ENCODE data around the gene CAMTA1.

CAMTA1 gene

GRCh38 chr1:7454052-7454815, 669.0 kb downstream of the CAMTA1 start:
- DNase-seq: peak; percentile 17 to 23

- no peak for DNase-seq
These were observed 669.9 kb downstream of the CAMTA1 start for GRCh38 chr1:7454895-7455784.

GRCh38 chr1:7455796-7456721, 670.8 kb downstream of the CAMTA1 start:
- DNase-seq: no peak

- DNase-seq: no peak
These were observed 671.4 kb downstream of the CAMTA1 start for GRCh38 chr1:7456722-7457082.

- no peak for DNase-seq
These were observed 672.6 kb downstream of the CAMTA1 start for GRCh38 chr1:7457811-7458210.

GRCh38 chr1:7458946-7459345, 673.7 kb downstream of the CAMTA1 start:
- no peak for DNase-seq

- DNase-seq: no peak
These were observed 674.7 kb downstream of the CAMTA1 start for GRCh38 chr1:7459914-7460313.

GRCh38 chr1:7460807-7461206, 675.6 kb downstream of the CAMTA1 start:
- no peak for DNase-seq

GRCh38 chr1:7462617-7463016, 677.4 kb downstream of the CAMTA1 start:
- no peak for DNase-seq

- no peak for DNase-seq
These were observed 678.3 kb downstream of the CAMTA1 start for GRCh38 chr1:7463526-7463925.

GRCh38 chr1:7464736-7465135, 679.5 kb downstream of the CAMTA1 start:
- no peak for DNase-seq

- DNase-seq: no peak
These were observed 682.4 kb downstream of the CAMTA1 start for GRCh38 chr1:7467476-7468175.

GRCh38 chr1:7468248-7468647, 683.0 kb downstream of the CAMTA1 start:
- DNase-seq: no peak

GRCh38 chr1:7469255-7469938, 684.1 kb downstream of the CAMTA1 start:
- DNase-seq: no peak

- peak in 1 of 2 donors; percentile 18 for DNase-seq
These were observed 685.8 kb downstream of the CAMTA1 start for GRCh38 chr1:7470904-7471638.

- no peak for DNase-seq
These were observed 686.6 kb downstream of the CAMTA1 start for GRCh38 chr1:7471836-7472235.

- no peak for DNase-seq
These were observed 688.2 kb downstream of the CAMTA1 start for GRCh38 chr1:7473223-7474142.

GRCh38 chr1:7474143-7474490, 688.9 kb downstream of the CAMTA1 start:
- DNase-seq: no peak

GRCh38 chr1:7474786-7475502, 689.7 kb downstream of the CAMTA1 start:
- no peak for DNase-seq
